ENCODE data around the gene CYP2C18.
"Not testable (repeated sequence)": the region's sequence is repeated elsewhere in the genome, so short reads cannot be mapped to it uniquely, and the experiment has no call there.

CYP2C18 gene

GRCh38 chr10:94683214-94684054 lies at the start of gene CYP2C18:
CYP2C18 (plus strand) TSS chr10:94683729; CDS start chr10:94683820, 91 bp downstream.
- no peak for DNase-seq (ENCODE audit: low read depth)

GRCh38 chr10:94638097-94638496 lies 45.4 kb upstream of the CYP2C18 start:
- DNase-seq (ENCODE audit: low read depth) = not testable (repeated sequence)

- DNase-seq (ENCODE audit: low read depth) = no peak
These were observed 43.6 kb upstream of the CYP2C18 start for GRCh38 chr10:94639902-94640301.

- DNase-seq (ENCODE audit: low read depth) = no peak
These were observed 43.0 kb upstream of the CYP2C18 start for GRCh38 chr10:94640562-94640961.

GRCh38 chr10:94641480-94641879 lies 42.0 kb upstream of the CYP2C18 start:
- DNase-seq (ENCODE audit: low read depth) = no peak

- DNase-seq (ENCODE audit: low read depth) = no peak
These were observed 39.2 kb upstream of the CYP2C18 start for GRCh38 chr10:94644352-94644751.

- DNase-seq (ENCODE audit: low read depth) = no peak
These were observed 38.2 kb upstream of the CYP2C18 start for GRCh38 chr10:94645285-94645684.

- not testable (repeated sequence) for DNase-seq (ENCODE audit: low read depth)
These were observed 28.3 kb upstream of the CYP2C18 start for GRCh38 chr10:94655201-94655600.

- not testable (repeated sequence) for DNase-seq (ENCODE audit: low read depth)
These were observed 20.5 kb upstream of the CYP2C18 start for GRCh38 chr10:94663061-94663460.

GRCh38 chr10:94666391-94667102 lies 17.0 kb upstream of the CYP2C18 start:
- DNase-seq (ENCODE audit: low read depth) = no peak

- DNase-seq (ENCODE audit: low read depth) = no peak
These were observed 9.8 kb upstream of the CYP2C18 start for GRCh38 chr10:94673614-94674321.

GRCh38 chr10:94676496-94676895 lies 7.0 kb upstream of the CYP2C18 start:
- DNase-seq (ENCODE audit: low read depth) = no peak

GRCh38 chr10:94677691-94678090 lies 5.8 kb upstream of the CYP2C18 start:
- no peak for DNase-seq (ENCODE audit: low read depth)

GRCh38 chr10:94678475-94678874 lies 5.1 kb upstream of the CYP2C18 start:
- DNase-seq (ENCODE audit: low read depth) = no peak

GRCh38 chr10:94680544-94680943 lies 3.0 kb upstream of the CYP2C18 start:
- no peak for DNase-seq (ENCODE audit: low read depth)

- DNase-seq (ENCODE audit: low read depth) = not testable (repeated sequence)
These were observed 893 bp upstream of the CYP2C18 start for GRCh38 chr10:94682636-94683035.

- no peak for DNase-seq (ENCODE audit: low read depth)
These were observed 4.2 kb downstream of the CYP2C18 start for GRCh38 chr10:94687625-94688248.

GRCh38 chr10:94706089-94706488 lies 22.6 kb downstream of the CYP2C18 start:
- no peak for DNase-seq (ENCODE audit: low read depth)

- DNase-seq (ENCODE audit: low read depth) = no peak
These were observed 27.0 kb downstream of the CYP2C18 start for GRCh38 chr10:94710578-94710977.

GRCh38 chr10:94725871-94726270 lies 42.3 kb downstream of the CYP2C18 start:
- no peak for DNase-seq (ENCODE audit: low read depth)

GRCh38 chr10:94735197-94735596 lies 51.7 kb downstream of the CYP2C18 start:
- DNase-seq (ENCODE audit: low read depth) = no peak

GRCh38 chr10:94738588-94738987 lies 55.1 kb downstream of the CYP2C18 start:
- no peak for DNase-seq (ENCODE audit: low read depth)

Data from stimulated activated CD8-positive, alpha-beta memory T cell treated with anti-CD3 and anti-CD28 coated beads, Interleukin-15, amount 100 ng/mL, for 1 hour (primary cell).